Cardiac muscle cell (in vitro differentiated cells and primary cell): ENCODE data around the gene KCNQ1. TPM values are rescaled to one million over a fixed set of nuclear protein-coding genes. Genes with fewer than 3 reads are reported as not detected.

Source experiments
- DNase-seq, 2 donors: peaks; one replicate each; pipeline versions ENCODE4 v3.0.0 to v3.0.0-alpha.2; 2010 to 2017; ENCODE audit warnings: low read depth in 1 of 2, low spot score in 1 of 2
- H3K27ac ChIP-seq: fragments of 200-600 bp; sonication (generic); 2 replicates; pipeline ENCODE4 v1.5.1; 2016
- H3K27me3 ChIP-seq: fragments of 200-600 bp; sonication (generic); 2 replicates; pipeline ENCODE4 v1.6.0; 2016; ENCODE audit warnings: control low read depth
- H3K36me3 ChIP-seq: fragments of 200-600 bp; sonication (generic); 2 replicates; pipeline ENCODE4 v1.5.1; 2016; ENCODE audit warnings: control low read depth
- H3K4me1 ChIP-seq: fragments of 200-600 bp; sonication (generic); 2 replicates; pipeline ENCODE4 v1.8.1; 2017; ENCODE audit warnings: low read depth, mild to moderate bottlenecking, mixed run types
- H3K4me3 ChIP-seq: fragments of 200-600 bp; sonication (generic); 2 replicates; pipeline ENCODE4 v1.5.1; 2016; ENCODE audit warnings: mild to moderate bottlenecking
- H3K9me3 ChIP-seq: fragments of 200-600 bp; sonication (generic); 2 replicates; pipeline ENCODE4 v1.5.1; 2017; ENCODE audit warnings: low read depth, mild to moderate bottlenecking, control low read depth
- CTCF ChIP-seq: IDR thresholded peaks from 2 replicates; pipeline ENCODE4 v1.5.1; 2012; ENCODE audit warnings: low read depth, mild to moderate bottlenecking, low read length
- polyA plus RNA-seq: library from polyadenylated mRNA; unstranded; fragments of >200 nt; fragmentation: Nextera tagmentation; extraction: Ambion mirVana; gene quantifications from 2 replicates; pipeline ENCODE4 v1.2.1, GENCODE V29; 2016
- total RNA-seq: library from RNA; depleted of rRNA; stranded (reverse); fragments of >200 nt; gene quantifications from 2 replicates; pipeline ENCODE4 v1.2.3, GENCODE V29; 2016

KCNQ1 gene
- total and polyA plus RNA-seq, 2 experiments from 2014 or later: 13.9 to 18.6 TPM

GRCh38 chr11:2811206-2812091, 366.6 kb downstream of the KCNQ1 start:
- Histone ChIP-seq H3K4me3 (no peak overlapping the region), H3K36me3 (no peaks in the 10 kb centered on the region), H3K4me1 (peaks cover 37% of the 10 kb centered on the region), H3K27me3 (no peaks in the 10 kb centered on the region), H3K27ac (no peak overlapping the region), H3K9me3 (no peaks in the 10 kb centered on the region)
- DNase-seq: no peak
- TF ChIP-seq CTCF: no peak

- peak; percentile 28 to 91 for DNase-seq
Observed at GRCh38 chr11:2812371-2812991, 367.7 kb downstream of the KCNQ1 start.

GRCh38 chr11:2813141-2813908, 368.5 kb downstream of the KCNQ1 start:
- no peak overlapping the region for H3K27ac ChIP-seq
- no peak for TF ChIP-seq CTCF
- DNase-seq: peak; percentile 50 to 72
- no peaks in the 10 kb centered on the region for H3K9me3 ChIP-seq
- no peaks in the 10 kb centered on the region for H3K27me3 ChIP-seq
- peaks cover 34% of the 10 kb centered on the region for H3K4me1 ChIP-seq
- H3K36me3 ChIP-seq: no peaks in the 10 kb centered on the region
- no peak overlapping the region for H3K4me3 ChIP-seq

More at GRCh38 chr11:2812371-2812991, 367.7 kb downstream of the KCNQ1 start:
- H3K4me3 ChIP-seq: no peak overlapping the region
- H3K27me3 ChIP-seq: no peaks in the 10 kb centered on the region
- no peak for TF ChIP-seq CTCF
- H3K4me1 ChIP-seq: peaks cover 37% of the 10 kb centered on the region
- H3K9me3 ChIP-seq: no peaks in the 10 kb centered on the region
- peak overlapping the region; percentile 34 for H3K27ac ChIP-seq
- no peaks in the 10 kb centered on the region for H3K36me3 ChIP-seq

GRCh38 chr11:2813968-2814367, 369.2 kb downstream of the KCNQ1 start:
- DNase-seq: no peak
- no peak overlapping the region for H3K4me3 ChIP-seq
- no peaks in the 10 kb centered on the region for H3K27me3 ChIP-seq
- no peak for TF ChIP-seq CTCF
- peaks cover 31% of the 10 kb centered on the region for H3K4me1 ChIP-seq
- H3K27ac ChIP-seq: no peak overlapping the region
- H3K36me3 ChIP-seq: no peaks in the 10 kb centered on the region
- H3K9me3 ChIP-seq: no peaks in the 10 kb centered on the region

DNA sequence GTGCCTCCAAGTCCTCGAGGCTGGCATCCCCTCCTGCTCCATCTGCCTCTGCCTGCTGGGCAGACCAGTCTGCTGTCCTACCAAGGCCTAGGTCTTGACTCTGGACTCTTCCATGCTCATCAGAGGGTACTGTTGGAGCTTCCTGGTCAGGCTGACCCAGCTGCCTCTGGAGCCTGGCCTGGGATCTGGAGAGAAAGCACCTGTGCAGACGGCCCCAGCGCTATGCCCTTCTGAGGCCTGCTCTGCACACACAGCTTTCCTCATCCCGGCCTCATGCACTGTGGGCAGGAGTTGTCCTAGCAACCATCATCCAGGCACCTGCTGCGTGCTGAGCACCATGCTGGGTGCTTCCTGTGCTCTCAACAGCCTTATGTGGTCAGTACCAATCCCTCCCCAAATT, 369.9 kb downstream of the KCNQ1 start:
- Histone ChIP-seq H3K27ac (no peak overlapping the region), H3K4me1 (peaks cover 31% of the 10 kb centered on the region), H3K9me3 (no peaks in the 10 kb centered on the region), H3K27me3 (no peaks in the 10 kb centered on the region), H3K4me3 (no peak overlapping the region), H3K36me3 (no peaks in the 10 kb centered on the region)
- DNase-seq: no peak
- TF ChIP-seq CTCF: no peak
